T-helper 2 cell treated with Interferon-gamma antibody and Interleukin-4, amounts not matched to agents 5 μg/mL and 100 μg/mL, for 36 hours (primary cell): ENCODE measurements around the gene SLC4A3.

Experiments used
- DNase-seq: peaks from one replicate; pipeline ENCODE4 v3.0.0; 2021; ENCODE audit warnings: low spot score
- H3K27ac Mint-ChIP-seq: one replicate; pipeline ENCODE4 v1.8.0; 2021; ENCODE audit warnings: mild to moderate bottlenecking, mixed read lengths
- H3K27me3 Mint-ChIP-seq: one replicate; pipeline ENCODE4 v1.8.0; 2021; ENCODE audit warnings: low read depth, mixed read lengths
- H3K36me3 Mint-ChIP-seq: one replicate; pipeline ENCODE4 v1.8.0; 2021; ENCODE audit warnings: low read depth, mixed read lengths
- H3K4me1 Mint-ChIP-seq: one replicate; pipeline ENCODE4 v1.8.0; 2021; ENCODE audit warnings: low read depth, mixed read lengths
- H3K4me3 Mint-ChIP-seq: one replicate; pipeline ENCODE4 v1.8.0; 2022; ENCODE audit warnings: mild to moderate bottlenecking, moderate library complexity, mixed read lengths
- H3K9me3 Mint-ChIP-seq: one replicate; pipeline ENCODE4 v1.8.0; 2021; ENCODE audit warnings: mixed read lengths

The SLC4A3 gene

DNA sequence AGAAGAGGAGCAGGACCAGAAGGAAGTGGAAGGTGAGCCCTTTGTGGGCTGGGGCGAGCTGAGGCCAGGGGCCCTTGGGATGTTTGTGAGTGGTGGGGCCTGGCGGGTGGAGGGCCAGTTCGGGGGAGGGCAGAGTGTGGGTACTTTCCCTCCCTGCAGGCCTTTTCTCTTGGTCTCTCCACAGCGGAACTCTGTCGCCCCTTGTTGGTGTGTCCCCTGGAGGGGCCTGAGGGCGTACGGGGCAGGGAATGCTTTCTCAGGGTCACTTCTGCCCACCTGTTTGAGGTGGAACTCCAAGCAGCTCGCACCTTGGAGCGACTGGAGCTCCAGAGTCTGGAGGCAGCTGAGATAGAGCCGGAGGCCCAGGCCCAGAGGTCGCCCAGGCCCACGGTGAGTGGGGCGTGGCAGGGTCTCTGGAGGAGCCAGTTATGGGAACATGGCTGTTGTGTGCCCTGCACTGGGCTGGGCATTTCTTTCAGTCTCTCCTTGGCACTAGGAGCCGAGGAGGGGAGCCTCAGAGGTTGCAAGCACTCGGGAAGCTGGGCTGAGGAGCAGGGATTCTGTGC, 18.9 kb upstream of the SLC4A3 start:
- Mint-ChIP-seq H3K36me3 (peaks cover 23% of the 10 kb centered on the region), H3K27ac (no peak overlapping the region), H3K27me3 (no peaks in the 10 kb centered on the region), H3K4me1 (peaks cover 7% of the 10 kb centered on the region), H3K9me3 (no peaks in the 10 kb centered on the region), H3K4me3 (no peak overlapping the region)
- DNase-seq = no peak

DNA sequence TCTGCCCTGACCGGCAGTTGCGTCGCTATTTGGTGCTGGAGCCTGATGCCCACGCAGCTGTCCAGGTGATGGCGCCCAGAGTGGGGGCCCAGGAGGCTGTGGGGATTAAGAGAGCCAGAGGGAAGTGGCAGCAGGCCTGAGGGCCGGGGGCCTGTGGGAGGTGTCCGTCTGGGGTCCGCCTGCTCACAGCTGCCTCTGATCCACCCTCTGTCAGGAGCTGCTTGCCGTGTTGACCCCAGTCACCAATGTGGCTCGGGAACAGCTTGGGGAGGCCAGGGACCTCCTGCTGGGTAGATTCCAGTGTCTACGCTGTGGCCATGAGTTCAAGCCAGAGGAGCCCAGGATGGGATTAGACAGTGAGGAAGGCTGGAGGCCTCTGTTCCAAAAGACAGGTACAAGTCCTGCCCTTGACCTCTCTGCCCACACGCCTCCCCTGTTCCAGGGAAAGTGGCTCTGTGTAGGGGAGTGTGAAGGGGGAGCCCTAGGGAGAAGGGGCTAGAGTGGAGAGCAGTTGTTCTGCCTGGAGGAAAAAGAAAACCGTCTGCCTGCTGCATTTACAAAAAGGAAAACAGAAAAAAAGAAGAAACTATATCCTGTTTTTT, 18.2 kb upstream of the SLC4A3 start:
- no peak overlapping the region for H3K4me3 Mint-ChIP-seq
- peaks cover 7% of the 10 kb centered on the region for H3K4me1 Mint-ChIP-seq
- no peaks in the 10 kb centered on the region for H3K27me3 Mint-ChIP-seq
- no peaks in the 10 kb centered on the region for H3K9me3 Mint-ChIP-seq
- H3K36me3 Mint-ChIP-seq = peaks cover 21% of the 10 kb centered on the region
- DNase-seq = no peak
- H3K27ac Mint-ChIP-seq = no peak overlapping the region

DNA sequence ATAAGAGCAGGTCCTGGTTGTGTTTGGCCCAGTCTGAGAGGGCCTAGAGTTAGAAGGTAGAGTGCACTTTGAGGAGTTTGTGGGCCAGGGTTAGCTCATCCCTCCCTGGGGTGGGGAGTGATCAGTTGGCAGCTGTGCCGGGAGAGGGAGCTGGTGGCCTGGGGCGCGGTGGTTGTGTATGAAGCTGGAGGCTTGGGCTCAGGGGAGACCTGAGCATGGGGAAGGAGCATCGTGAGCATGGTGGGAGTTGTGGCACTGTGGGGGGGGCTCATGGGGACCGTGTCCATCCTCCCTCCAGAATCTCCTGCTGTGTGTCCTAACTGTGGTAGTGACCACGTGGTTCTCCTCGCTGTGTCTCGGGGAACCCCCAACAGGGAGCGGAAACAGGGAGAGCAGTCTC, 16.1 kb upstream of the SLC4A3 start:
- peaks cover 7% of the 10 kb centered on the region for H3K4me1 Mint-ChIP-seq
- H3K27ac Mint-ChIP-seq = peak overlapping the region; percentile 50
- H3K4me3 Mint-ChIP-seq = no peak overlapping the region

DNA sequence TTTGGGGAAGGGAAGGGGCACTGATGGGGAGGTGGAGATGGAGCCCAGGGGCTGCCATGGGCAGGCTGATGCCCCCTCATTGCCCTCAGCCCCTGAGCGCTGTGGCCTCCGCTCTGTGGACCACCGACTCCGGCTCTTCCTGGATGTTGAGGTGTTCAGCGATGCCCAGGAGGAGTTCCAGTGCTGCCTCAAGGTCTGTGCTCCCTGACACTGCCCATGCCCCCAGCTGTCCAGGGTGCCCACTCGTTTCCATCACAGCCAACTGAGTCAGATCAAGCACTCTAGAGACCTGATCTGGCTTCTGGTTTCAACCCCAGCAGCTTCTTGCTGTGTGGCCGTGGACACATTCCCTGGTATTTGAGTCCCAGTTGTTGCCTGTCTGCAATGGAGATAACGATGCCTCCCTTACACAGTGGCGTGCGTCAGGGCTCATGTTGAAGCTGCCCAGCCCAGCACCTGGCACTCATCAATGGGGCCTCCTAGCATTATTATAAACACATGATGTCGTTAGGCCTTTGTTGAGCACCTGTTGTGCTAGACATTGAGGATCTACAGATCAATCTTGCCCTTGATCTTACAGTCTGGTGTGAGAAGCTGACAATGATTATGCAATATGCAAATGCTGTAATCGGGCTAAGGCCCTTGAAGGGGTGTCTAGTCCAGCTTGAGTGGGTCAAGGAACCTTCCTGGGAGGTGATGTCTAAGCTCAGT, 15.4 kb upstream of the SLC4A3 start:
- peaks cover 14% of the 10 kb centered on the region for H3K36me3 Mint-ChIP-seq
- DNase-seq = no peak

More for the DNA sequence above, 16.1 kb upstream of the SLC4A3 start:
- Mint-ChIP-seq H3K9me3 (no peaks in the 10 kb centered on the region), H3K36me3 (peaks cover 14% of the 10 kb centered on the region), H3K27me3 (no peaks in the 10 kb centered on the region)
- DNase-seq = no peak

DNA sequence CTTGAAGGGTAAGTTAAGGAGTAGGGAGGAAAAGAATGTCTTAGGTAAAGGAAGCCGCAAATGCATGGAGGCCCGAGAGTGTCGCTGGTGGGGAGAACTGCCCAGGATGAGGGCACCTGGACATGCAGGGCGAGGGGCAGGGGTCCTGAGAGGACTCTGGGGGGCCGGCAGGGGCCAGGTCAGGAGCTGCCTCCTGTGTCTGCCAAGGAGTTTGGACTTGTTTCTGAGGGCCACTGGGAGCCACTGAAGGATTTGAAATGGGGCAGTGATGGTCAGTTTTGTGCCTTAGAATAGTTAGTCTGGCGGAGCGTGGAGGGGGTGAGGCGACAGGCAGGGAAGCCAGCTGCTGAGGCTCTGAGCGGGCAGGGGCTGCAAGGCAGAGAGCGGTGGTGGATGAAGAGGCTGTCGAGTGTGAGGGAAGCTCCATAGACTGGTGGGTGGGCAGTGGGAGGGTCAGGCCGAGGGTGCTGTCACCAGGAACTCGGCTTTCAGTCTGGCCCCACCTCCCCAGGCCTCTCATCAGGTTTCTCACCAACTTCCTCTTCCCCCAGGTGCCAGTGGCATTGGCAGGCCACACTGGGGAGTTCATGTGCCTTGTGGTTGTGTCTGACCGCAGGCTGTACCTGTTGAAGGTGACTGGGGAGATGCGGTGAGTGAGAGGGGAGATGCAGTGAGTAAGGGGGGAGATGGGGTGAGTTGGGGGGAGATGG, 14.7 kb upstream of the SLC4A3 start:
- Mint-ChIP-seq H3K9me3 (no peaks in the 10 kb centered on the region), H3K4me1 (peaks cover 7% of the 10 kb centered on the region), H3K27ac (no peak overlapping the region), H3K27me3 (no peaks in the 10 kb centered on the region), H3K4me3 (no peak overlapping the region), H3K36me3 (peaks cover 12% of the 10 kb centered on the region)
- no peak for DNase-seq

More for the DNA sequence above, 15.4 kb upstream of the SLC4A3 start:
- no peak overlapping the region for H3K27ac Mint-ChIP-seq
- no peaks in the 10 kb centered on the region for H3K9me3 Mint-ChIP-seq
- no peak overlapping the region for H3K4me3 Mint-ChIP-seq
- peaks cover 7% of the 10 kb centered on the region for H3K4me1 Mint-ChIP-seq
- no peaks in the 10 kb centered on the region for H3K27me3 Mint-ChIP-seq

DNA sequence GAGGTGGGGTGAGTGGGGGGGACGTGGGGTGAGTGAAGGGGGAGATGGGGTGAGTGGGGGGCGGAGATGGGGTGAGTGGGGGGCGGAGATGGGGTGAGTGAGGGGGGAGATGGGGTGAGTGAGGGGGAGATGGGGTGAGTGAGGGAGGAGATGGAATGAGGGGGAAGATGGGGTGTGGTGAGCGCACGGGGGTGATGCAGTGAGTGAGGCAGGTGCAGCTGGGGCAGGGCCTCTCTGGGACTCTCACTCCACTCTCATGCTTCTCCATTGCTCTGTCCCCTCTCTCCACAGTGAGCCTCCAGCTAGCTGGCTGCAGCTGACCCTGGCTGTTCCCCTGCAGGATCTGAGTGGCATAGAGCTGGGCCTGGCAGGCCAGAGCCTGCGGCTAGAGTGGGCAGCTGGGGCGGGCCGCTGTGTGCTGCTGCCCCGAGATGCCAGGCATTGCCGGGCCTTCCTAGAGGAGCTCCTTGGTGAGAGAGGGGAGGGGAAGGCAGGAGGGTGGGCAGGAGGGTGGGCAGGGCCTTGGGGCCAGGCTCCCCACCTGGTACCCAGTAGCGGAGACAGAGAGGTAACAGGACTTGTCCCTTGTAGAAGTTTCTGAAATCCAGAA, 13.9 kb upstream of the SLC4A3 start:
- Mint-ChIP-seq H3K4me1 (peaks cover 7% of the 10 kb centered on the region), H3K4me3 (no peak overlapping the region), H3K27me3 (no peaks in the 10 kb centered on the region), H3K9me3 (no peaks in the 10 kb centered on the region), H3K36me3 (peaks cover 11% of the 10 kb centered on the region), H3K27ac (no peak overlapping the region)
- DNase-seq = no peak

DNA sequence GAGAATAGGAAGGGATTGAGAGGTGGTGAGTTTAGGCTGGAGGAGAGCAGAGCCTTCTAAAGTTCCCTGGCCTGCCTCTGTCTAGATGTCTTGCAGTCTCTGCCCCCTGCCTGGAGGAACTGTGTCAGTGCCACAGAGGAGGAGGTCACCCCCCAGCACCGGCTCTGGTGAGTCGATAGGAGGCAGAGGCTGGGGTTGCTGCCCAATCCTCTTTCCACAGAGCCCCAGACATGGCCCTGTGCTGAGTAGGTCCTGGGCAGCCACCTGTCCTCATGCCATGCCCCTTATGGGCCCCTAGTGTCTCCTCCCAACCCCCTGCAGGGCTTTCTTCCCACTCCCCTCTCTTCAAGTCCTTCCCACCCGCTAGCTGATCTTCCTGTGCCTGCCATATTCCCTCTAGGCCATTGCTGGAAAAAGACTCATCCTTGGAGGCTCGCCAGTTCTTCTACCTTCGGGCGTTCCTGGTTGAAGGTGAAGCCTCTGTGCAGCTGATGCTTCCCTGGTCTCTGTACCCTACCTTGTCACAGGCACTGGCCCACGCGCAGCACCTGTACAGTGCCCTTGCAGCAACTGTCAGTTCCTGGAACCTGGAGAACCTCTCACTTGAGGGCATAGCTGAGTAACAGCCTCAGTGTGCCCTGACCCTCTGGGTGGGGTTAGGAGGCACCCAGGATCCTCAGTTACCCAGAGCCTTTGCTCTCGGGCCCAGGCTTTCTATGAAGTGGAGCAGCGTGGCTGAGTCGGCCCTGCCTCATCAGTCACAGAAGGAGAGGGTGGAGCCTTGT, 13.2 kb upstream of the SLC4A3 start:
- Mint-ChIP-seq H3K27ac (no peak overlapping the region), H3K36me3 (peaks cover 11% of the 10 kb centered on the region), H3K4me1 (peaks cover 7% of the 10 kb centered on the region), H3K9me3 (no peaks in the 10 kb centered on the region), H3K4me3 (no peak overlapping the region), H3K27me3 (no peaks in the 10 kb centered on the region)
- DNase-seq = no peak

DNA sequence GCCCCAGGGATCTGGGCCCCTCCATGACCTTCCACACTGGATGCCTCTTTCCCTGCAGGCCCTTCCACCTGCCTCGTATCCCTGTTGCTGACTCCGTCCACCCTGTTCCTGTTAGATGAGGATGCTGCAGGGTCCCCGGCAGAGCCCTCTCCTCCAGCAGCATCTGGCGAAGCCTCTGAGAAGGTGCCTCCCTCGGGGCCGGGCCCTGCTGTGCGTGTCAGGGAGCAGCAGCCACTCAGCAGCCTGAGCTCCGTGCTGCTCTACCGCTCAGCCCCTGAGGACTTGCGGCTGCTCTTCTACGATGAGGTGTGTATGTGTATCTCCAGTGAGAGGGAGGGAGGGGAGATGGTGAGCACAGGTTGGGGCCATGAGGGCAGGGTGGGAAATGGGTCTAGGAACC, 12.4 kb upstream of the SLC4A3 start:
- H3K27me3 Mint-ChIP-seq = no peaks in the 10 kb centered on the region

DNA sequence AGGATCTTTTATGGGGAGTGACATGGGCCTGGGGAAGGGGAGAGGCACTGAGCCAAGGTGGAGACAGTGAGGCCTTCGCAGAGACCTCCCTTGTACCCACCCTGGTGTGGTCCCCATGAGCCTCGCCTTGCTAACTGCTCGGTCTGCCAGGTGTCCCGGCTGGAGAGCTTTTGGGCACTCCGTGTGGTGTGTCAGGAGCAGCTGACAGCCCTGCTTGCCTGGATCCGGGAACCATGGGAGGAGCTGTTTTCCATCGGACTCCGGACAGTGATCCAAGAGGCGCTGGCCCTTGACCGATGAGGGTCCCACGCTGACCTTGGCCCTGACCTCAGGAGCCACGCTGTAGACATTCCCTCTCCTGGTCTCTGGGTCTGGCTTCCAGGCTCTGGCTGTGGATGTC, 11.5 kb upstream of the SLC4A3 start:
- Mint-ChIP-seq H3K9me3 (no peaks in the 10 kb centered on the region), H3K4me3 (no peak overlapping the region), H3K36me3 (peaks cover 8% of the 10 kb centered on the region), H3K27me3 (no peaks in the 10 kb centered on the region), H3K4me1 (peaks cover 7% of the 10 kb centered on the region), H3K27ac (no peak overlapping the region)
- no peak for DNase-seq

More for the DNA sequence above, 12.4 kb upstream of the SLC4A3 start:
- Mint-ChIP-seq H3K27ac (no peak overlapping the region), H3K9me3 (no peaks in the 10 kb centered on the region), H3K4me3 (no peak overlapping the region), H3K4me1 (peaks cover 7% of the 10 kb centered on the region), H3K36me3 (peaks cover 11% of the 10 kb centered on the region)
- no peak for DNase-seq

DNA sequence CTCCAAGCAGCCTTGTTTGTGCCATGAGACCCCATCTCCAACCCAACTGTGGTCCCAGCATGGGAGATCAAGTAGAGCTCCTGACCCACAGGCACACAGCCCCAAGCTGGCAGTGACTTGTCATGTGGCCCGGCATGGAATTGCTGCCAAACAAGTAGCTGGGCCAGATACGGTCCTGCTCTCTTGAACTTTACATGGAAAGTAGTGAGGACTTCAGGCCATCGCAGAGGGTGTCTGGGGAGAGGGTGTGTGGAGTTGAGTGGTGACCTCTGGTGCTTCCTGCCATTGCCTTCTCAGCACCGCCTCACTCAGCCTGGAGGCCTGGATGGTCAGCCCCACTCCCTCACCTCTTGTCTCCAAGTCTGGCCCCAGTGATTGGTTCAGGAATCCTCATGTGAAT, 10.9 kb upstream of the SLC4A3 start:
- H3K36me3 Mint-ChIP-seq = peaks cover 4% of the 10 kb centered on the region
- H3K9me3 Mint-ChIP-seq = no peaks in the 10 kb centered on the region
- H3K4me3 Mint-ChIP-seq = no peak overlapping the region
- DNase-seq = no peak
- H3K27me3 Mint-ChIP-seq = peaks cover 4% of the 10 kb centered on the region
- peaks cover 7% of the 10 kb centered on the region for H3K4me1 Mint-ChIP-seq
- no peak overlapping the region for H3K27ac Mint-ChIP-seq

DNA sequence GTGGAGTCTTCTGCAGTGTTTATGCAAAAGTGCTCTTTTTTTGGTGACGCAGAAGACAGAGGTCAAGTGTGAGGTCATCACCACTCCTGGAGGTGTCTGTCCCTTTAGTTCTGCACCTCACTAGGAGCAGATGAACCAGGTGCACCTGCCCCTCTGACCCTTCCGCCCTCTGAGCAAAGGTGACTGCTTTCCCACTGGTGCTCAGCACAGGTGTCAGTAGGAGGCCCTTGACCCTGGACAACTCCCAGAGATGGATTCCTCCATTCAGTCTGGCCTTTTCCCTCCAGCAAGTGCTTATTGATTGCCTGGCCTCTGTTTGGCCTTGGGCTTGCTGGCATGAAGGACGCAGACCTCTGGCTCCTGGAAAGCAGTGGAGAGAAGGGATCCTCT, 8.7 kb upstream of the SLC4A3 start:
- no peaks in the 10 kb centered on the region for H3K4me1 Mint-ChIP-seq
- no peaks in the 10 kb centered on the region for H3K9me3 Mint-ChIP-seq
- H3K36me3 Mint-ChIP-seq = no peaks in the 10 kb centered on the region
- H3K27ac Mint-ChIP-seq = no peak overlapping the region
- DNase-seq = no peak
- peaks cover 9% of the 10 kb centered on the region for H3K27me3 Mint-ChIP-seq
- no peak overlapping the region for H3K4me3 Mint-ChIP-seq

DNA sequence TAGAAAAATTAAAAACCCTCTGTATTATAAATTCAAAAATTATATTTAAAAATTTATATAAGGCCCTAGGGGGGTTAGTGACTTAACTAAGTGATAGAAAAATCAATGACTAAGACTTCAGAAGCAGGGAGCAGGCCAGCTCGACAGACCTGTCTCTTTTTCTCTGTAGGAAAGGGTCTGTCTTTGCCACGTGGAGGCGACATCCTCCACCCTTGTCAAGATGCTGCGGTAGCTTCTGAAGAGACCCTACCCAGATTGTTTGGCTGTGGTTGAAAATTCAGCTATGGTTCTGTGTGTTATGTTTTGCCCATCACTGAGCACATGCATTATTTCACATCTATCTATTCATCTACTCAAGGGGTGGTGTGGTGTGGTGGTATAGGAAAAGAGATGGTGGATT, 8.2 kb upstream of the SLC4A3 start:
- H3K9me3 Mint-ChIP-seq = no peaks in the 10 kb centered on the region
- no peak overlapping the region for H3K27ac Mint-ChIP-seq
- no peak overlapping the region for H3K4me3 Mint-ChIP-seq
- no peaks in the 10 kb centered on the region for H3K4me1 Mint-ChIP-seq
- no peaks in the 10 kb centered on the region for H3K36me3 Mint-ChIP-seq
- peaks cover 14% of the 10 kb centered on the region for H3K27me3 Mint-ChIP-seq
- DNase-seq = no peak

DNA sequence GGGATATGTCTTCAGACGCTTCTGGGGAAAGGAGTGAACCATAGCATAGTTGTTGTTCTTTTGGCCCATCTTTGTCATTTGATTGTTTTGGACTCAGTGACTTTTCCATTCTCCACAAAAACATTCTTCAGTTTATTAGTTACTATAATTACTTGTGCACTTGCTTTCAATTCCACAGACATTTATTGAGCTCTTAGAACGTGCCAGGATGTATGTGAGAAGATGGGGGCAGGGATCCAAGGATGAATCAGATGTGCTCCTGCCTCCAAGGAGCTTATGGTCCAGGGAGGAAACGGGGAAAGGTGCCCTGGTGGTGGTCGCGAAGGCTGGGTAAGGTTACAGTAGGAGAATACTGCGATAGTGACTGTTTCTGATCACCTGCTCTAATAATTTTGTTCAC, 6.9 kb upstream of the SLC4A3 start:
- Mint-ChIP-seq H3K27me3 (peaks cover 22% of the 10 kb centered on the region), H3K4me3 (no peak overlapping the region)

More for the DNA sequence above, 6.9 kb upstream of the SLC4A3 start:
- no peaks in the 10 kb centered on the region for H3K4me1 Mint-ChIP-seq
- no peaks in the 10 kb centered on the region for H3K36me3 Mint-ChIP-seq
- no peak overlapping the region for H3K27ac Mint-ChIP-seq
- no peaks in the 10 kb centered on the region for H3K9me3 Mint-ChIP-seq
- DNase-seq = no peak
